ENCODE measurements around the gene SH3RF3. TPM values are rescaled to one million over a fixed set of nuclear protein-coding genes. Genes with fewer than 3 reads are reported as not detected.

SH3RF3 gene
- total RNA-seq, 1 experiment from 2014 or later, result 0.98 TPM

- Mint-ChIP-seq H3K36me3 (ENCODE audit: insufficient read depth, unreplicated experiment) (no peaks in the 10 kb centered on the region), H3K9me3 (ENCODE audit: unreplicated experiment) (no peaks in the 10 kb centered on the region), H3K4me1 (ENCODE audit: low read depth, unreplicated experiment) (peaks cover 6% of the 10 kb centered on the region), H3K27ac (ENCODE audit: unreplicated experiment) (no peak overlapping the region), H3K27me3 (ENCODE audit: insufficient read depth, unreplicated experiment) (no peaks in the 10 kb centered on the region), H3K4me3 (ENCODE audit: unreplicated experiment) (no peak overlapping the region)
- TF ChIP-seq CTCF (IDR thresholded peaks at IDR 0.05; ENCODE audit: insufficient read depth in 1 of 2, low read depth in 1 of 2, low read length in 1 of 2, severe bottlenecking in 1 of 2, unreplicated experiment in 1 of 2), result no peak
- H3K36me3 ChIP-seq (ENCODE audit: control insufficient read depth, insufficient read depth, low read length), result no peaks in the 10 kb centered on the region
- no TSS peak for BruUV-seq (replicated peaks)
- DNase-seq, result no peak
- no peak overlapping the region for H3K4me3 ChIP-seq (ENCODE audit: low read depth, low read length)
- H3K4me1 ChIP-seq, result no peaks in the 10 kb centered on the region
- ChIA-PET POLR2A (no interaction called here), CTCF (no interaction called here)
- intact Hi-C loops (cut with micrococcal nuclease; ENCODE audit: unreplicated experiment), result no loop called here
- no peaks in the 10 kb centered on the region for H3K9me3 ChIP-seq
- no peaks in the 10 kb centered on the region for H3K27me3 ChIP-seq (replicated peaks; ENCODE audit: control insufficient read depth, insufficient read depth, low read length)
Measured at GRCh38 chr2:109428281-109428680, 299.3 kb downstream of the SH3RF3 start.

GRCh38 chr2:109428841-109429566 lies 300.0 kb downstream of the SH3RF3 start:
- H3K4me3 ChIP-seq (ENCODE audit: low read depth, low read length), result no peak overlapping the region
- ChIA-PET POLR2A (no interaction called here), CTCF (no interaction called here)
- intact Hi-C loops (cut with micrococcal nuclease; ENCODE audit: unreplicated experiment), result no loop called here
- TF ChIP-seq CTCF (IDR thresholded peaks at IDR 0.05; ENCODE audit: insufficient read depth in 1 of 2, low read depth in 1 of 2, low read length in 1 of 2, severe bottlenecking in 1 of 2, unreplicated experiment in 1 of 2), result no peak
- H3K27ac Mint-ChIP-seq (ENCODE audit: unreplicated experiment), result no peak overlapping the region
- no peak for DNase-seq
- H3K9me3 Mint-ChIP-seq (ENCODE audit: unreplicated experiment), result no peaks in the 10 kb centered on the region
- H3K27me3 Mint-ChIP-seq (ENCODE audit: insufficient read depth, unreplicated experiment), result no peaks in the 10 kb centered on the region
- H3K9me3 ChIP-seq, result no peaks in the 10 kb centered on the region
- no TSS peak for BruUV-seq (replicated peaks)
- no peaks in the 10 kb centered on the region for H3K36me3 ChIP-seq (ENCODE audit: control insufficient read depth, insufficient read depth, low read length)
- no peaks in the 10 kb centered on the region for H3K27me3 ChIP-seq (replicated peaks; ENCODE audit: control insufficient read depth, insufficient read depth, low read length)
- H3K4me1 Mint-ChIP-seq (ENCODE audit: low read depth, unreplicated experiment), result no peaks in the 10 kb centered on the region
- H3K36me3 Mint-ChIP-seq (ENCODE audit: insufficient read depth, unreplicated experiment), result no peaks in the 10 kb centered on the region
- no peaks in the 10 kb centered on the region; the same call in 1 of the 2 replicates for H3K4me1 ChIP-seq
- no peak overlapping the region for H3K4me3 Mint-ChIP-seq (ENCODE audit: unreplicated experiment)

GRCh38 chr2:109429567-109430328 lies 300.7 kb downstream of the SH3RF3 start:
- no peak overlapping the region for H3K4me3 Mint-ChIP-seq (ENCODE audit: unreplicated experiment)
- Histone ChIP-seq H3K27me3 (replicated peaks; ENCODE audit: control insufficient read depth, insufficient read depth, low read length) (no peaks in the 10 kb centered on the region), H3K4me3 (ENCODE audit: low read depth, low read length) (no peak overlapping the region), H3K36me3 (ENCODE audit: control insufficient read depth, insufficient read depth, low read length) (no peaks in the 10 kb centered on the region), H3K9me3 (no peaks in the 10 kb centered on the region), H3K4me1 (peaks cover 5% of the 10 kb centered on the region; the same call in 1 of the 2 replicates)
- no peak overlapping the region for H3K27ac Mint-ChIP-seq (ENCODE audit: unreplicated experiment)
- H3K27me3 Mint-ChIP-seq (ENCODE audit: insufficient read depth, unreplicated experiment), result no peaks in the 10 kb centered on the region
- DNase-seq, result no peak
- ChIA-PET CTCF (no interaction called here), POLR2A (no interaction called here)
- BruUV-seq (replicated peaks), result no TSS peak
- TF ChIP-seq CTCF (IDR thresholded peaks at IDR 0.05; ENCODE audit: insufficient read depth in 1 of 2, low read depth in 1 of 2, low read length in 1 of 2, severe bottlenecking in 1 of 2, unreplicated experiment in 1 of 2), result no peak
- no peaks in the 10 kb centered on the region for H3K36me3 Mint-ChIP-seq (ENCODE audit: insufficient read depth, unreplicated experiment)
- no peaks in the 10 kb centered on the region for H3K9me3 Mint-ChIP-seq (ENCODE audit: unreplicated experiment)
- intact Hi-C loops (cut with micrococcal nuclease; ENCODE audit: unreplicated experiment), result no loop called here
- H3K4me1 Mint-ChIP-seq (ENCODE audit: low read depth, unreplicated experiment), result no peaks in the 10 kb centered on the region

All from Caco-2 (cell line).